GM04503 (cell line): Measurements from ENCODE around the gene HMOX1.
A peak's percentile ranks its signal among the peaks of the same experiment; 100 is the strongest.

Experiments
- DNase-seq: peaks from one replicate; pipeline ENCODE4 v3.0.0-alpha.2; 2012; ENCODE audit warnings: low read depth

Gene HMOX1, protein sequence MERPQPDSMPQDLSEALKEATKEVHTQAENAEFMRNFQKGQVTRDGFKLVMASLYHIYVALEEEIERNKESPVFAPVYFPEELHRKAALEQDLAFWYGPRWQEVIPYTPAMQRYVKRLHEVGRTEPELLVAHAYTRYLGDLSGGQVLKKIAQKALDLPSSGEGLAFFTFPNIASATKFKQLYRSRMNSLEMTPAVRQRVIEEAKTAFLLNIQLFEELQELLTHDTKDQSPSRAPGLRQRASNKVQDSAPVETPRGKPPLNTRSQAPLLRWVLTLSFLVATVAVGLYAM

DNA sequence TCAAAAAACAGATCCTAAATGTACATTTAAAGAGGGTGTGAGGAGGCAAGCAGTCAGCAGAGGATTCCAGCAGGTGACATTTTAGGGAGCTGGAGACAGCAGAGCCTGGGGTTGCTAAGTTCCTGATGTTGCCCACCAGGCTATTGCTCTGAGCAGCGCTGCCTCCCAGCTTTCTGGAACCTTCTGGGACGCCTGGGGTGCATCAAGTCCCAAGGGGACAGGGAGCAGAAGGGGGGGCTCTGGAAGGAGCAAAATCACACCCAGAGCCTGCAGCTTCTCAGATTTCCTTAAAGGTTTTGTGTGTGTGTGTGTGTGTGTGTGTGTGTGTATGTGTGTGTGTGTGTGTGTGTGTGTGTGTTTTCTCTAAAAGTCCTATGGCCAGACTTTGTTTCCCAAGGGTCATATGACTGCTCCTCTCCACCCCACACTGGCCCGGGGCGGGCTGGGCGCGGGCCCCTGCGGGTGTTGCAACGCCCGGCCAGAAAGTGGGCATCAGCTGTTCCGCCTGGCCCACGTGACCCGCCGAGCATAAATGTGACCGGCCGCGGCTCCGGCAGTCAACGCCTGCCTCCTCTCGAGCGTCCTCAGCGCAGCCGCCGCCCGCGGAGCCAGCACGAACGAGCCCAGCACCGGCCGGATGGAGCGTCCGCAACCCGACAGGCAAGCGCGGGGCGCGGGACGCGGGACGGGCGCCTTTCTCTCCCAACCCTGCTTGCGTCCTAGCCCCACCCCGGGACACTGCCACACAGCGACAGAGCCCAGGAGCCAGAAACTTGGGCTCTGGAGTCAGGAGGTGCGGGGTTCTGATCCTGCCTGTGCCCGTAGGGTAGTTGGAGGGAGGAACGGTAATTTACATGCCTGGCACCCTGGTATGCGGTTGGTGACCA, at the start of gene HMOX1:
TSS of gene HMOX1 (plus strand) at position 560 of the 887 bp plus-strand sequence. CDS start at position 638, 78 bp downstream.
- DNase-seq: peak; percentile 69

DNA sequence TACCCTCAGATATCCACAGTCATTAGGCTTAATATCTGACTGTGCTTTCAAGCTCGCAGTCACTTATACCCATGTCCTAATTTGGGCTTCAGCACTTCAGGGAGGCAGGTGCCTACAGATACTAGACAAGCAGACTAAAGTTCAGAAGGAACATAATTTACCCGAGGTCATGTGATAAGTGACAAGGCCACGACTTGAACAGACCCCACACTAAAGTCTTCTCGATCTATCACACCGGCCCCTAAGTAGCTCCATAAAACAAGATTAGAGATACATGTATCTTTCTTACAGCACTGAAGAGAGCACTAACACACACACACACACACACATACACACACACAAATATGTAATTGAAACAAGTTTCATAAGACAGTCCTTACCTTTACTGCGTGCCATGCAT, 48.6 kb upstream of the HMOX1 start:
- DNase-seq: no peak

DNA sequence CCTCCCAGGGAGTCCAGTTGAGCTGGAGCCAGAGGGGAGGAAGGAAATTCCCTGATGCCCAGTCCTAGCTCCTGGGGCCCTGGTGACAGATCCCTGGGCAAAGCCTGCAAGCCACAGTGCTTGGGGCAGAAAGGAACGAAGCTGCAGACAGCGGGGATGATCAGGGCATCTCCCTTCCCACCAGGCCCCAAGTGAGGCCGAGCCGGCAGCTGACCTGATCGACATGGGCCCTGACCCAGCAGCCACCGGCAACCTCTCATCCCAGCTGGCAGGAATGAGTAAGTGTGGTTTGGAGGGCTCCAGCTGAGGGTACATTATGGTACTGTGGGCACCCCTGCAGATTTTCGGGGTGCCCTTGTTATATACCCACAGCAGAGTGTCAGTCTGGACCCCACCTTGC, 47.7 kb upstream of the HMOX1 start:
- DNase-seq: no peak

DNA sequence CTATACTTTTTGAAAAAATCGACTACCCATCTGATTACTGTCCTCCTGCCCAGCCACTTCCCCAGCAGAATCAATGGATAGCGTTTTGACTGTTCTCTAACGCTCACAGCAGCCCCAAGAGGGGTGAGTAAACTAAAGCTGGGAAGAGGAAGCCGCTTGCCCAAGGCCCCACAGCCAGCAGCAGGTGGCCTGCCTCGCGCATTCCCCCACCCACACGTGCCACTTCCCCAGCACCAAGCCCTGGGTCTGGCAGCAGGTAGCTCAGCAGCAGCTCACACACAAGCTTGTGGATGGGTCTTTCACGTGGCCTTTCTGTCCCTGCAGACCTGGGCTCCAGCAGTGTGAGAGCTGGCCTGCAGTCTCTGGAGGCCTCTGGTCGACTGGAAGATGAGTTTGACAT, 46.9 kb upstream of the HMOX1 start:
- no peak for DNase-seq

DNA sequence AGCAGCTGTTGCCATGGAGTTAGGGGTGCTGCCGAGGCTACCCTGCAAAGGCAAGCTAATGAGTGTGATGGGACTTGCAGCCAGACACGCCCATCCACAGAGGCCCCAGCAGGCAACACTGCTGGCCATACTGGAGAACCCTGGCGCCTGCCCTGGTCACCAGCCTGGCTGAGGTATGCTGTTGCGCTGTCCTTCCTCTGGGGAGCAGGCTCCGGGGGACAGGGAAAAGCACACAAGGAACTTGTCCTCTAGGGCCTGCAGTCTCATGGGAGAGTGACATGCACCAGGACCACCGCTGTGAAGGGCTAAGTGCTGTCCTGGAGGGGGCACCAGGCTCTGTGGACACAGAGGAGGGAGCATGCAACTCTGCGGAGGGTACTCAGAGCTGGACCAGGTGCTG, 45.4 kb upstream of the HMOX1 start:
- DNase-seq: no peak

DNA sequence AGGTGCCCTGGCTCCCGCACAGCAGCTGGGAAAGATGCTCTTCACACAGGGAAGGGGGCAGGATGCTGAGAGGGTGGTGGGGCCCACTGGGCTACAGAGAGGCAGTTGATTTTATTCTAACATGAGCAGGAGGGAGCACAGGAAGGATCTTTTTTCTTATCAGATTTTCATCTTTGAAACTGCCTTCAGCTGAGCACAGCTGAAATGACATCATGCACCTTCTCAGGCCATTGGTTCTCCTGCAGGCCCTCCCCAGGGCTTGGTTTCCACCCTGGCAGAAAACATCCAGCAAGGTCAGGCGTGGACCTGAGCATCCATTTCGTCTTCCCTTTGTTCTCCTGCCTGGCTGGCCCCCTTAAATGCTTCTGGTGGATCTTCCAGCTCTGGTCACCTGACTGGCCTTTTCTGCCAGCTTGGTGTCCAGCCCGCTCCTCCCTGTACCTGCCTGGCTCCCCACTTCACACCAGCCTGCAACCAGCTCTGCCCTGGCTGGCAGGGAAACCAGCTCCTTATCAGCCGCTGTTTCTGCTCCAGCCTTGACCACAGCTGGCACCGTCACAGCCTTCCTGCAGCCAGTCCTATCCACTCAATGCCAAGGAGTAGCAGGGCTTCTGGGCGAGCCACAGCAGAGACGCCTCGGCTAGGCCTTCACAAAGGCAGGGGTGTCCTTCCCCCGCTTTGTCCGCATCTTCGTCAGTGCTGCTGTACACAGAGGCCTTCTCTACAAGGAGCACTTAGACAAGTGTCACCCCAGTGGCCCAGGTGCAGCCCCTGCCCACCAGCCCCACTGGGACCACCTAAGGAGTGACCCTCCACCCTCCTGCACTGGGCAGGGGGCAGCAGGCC, 44.7 kb upstream of the HMOX1 start:
- no peak for DNase-seq

DNA sequence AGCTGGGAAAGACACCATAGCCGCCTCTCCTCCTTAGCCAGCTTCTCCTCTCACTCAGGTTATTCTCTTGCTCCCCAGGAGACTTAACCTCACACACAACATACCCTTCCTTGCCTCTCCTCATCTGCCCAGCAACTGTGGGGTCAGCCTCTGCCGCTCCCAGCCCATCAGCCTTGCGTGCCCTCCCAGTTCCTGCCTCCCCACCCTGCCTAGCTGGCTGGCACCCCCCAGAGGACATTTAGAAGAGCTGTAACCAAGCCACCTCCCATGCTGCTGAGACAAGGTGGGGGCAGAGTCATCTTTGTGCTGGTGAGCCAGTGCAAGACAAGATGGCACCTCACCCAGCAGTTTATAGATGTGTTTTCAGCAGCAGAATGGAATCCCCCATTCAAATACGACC, 43.0 kb upstream of the HMOX1 start:
- DNase-seq: no peak

DNA sequence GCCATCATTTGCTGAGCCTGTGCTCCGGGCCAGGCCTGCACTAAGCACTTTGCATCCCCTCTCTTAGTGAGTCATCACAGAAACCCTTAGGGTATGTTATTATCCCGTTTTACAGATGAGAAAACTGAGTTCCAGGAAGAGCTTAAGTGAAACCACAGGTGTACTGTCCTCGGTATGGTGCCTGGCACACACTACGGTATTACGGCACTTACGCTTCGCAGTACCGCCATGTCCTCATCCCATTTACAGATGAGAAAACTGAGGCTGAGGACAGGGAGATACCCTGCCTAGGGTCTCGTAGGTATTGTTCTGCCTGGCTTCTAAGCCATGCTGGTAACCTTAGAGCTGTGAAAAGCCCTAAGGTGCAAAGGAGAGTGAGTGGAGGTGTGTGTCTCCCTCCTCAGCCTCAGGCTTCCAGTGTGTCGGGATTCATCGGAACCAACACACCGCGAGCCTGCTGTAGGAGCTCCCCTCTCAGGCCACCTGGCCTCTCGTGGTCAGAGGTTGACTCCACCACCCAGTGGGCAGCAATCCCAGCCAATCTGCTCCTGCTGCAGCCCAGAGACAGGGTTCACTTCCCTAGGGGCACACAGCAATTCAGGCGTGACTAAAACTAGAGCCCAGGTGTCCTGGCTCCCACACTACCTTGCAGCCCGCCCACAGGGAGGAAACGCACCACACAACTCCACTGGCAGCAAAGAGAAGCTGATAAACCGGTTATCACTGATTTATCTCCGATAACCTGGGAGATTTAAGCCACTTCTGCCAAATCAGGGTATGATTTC, 39.6 kb upstream of the HMOX1 start:
- DNase-seq: no peak

DNA sequence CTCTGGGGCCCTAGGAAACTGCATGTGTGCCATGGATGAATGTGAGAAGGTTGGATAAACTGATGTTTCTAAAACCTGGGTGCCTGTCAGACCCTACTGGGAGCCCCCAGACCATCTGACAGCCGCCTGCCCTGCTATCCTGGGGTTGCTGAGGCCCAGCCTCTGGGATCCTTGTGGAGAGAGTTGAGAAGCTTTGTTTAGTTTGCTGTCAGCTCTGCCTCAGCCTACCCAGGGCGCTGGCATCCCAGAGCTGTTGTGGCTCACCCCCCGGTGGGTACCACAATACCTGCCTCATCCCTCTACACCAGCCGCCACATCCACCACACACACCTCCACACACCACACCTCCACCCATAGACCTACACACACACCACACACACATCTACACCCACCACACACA, 38.5 kb upstream of the HMOX1 start:
- DNase-seq: no peak

DNA sequence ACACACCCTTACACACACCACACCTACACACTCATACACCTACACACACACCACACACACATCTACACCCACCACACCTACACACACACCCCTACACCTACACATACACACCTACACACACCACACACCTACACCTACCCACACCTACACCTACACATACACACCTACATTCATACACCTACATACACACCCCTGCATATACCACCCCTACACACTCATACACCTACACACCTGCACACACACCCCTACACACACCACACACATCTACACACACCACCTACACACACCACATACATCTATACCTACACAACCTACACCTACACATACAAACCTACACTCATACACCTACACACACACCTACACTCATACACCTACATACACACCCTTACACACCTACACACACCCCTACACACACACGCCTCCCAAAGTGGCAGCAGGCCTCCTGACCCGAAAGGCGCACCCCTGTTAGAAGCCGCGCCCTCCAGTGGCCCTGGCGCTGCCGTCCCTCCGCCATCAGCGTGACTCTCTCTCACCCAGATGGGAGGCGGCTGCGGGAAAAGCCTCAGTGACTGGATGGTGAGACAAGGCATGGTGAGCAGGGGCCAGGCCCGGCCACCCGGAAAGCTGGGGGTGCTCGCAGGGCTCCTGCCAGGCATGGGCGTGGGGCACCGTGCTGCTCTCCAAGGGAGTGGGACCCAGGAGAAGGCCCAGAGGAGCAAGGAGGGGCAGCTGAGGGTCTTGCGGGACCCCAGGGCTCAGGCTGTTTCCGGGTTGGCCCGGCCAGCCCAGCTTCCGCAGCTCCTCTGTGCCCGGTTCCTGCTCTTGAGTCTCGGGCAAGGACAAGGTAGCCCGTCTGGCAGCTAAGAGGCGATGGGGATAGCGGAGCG, 37.0 kb upstream of the HMOX1 start:
- DNase-seq: no peak

DNA sequence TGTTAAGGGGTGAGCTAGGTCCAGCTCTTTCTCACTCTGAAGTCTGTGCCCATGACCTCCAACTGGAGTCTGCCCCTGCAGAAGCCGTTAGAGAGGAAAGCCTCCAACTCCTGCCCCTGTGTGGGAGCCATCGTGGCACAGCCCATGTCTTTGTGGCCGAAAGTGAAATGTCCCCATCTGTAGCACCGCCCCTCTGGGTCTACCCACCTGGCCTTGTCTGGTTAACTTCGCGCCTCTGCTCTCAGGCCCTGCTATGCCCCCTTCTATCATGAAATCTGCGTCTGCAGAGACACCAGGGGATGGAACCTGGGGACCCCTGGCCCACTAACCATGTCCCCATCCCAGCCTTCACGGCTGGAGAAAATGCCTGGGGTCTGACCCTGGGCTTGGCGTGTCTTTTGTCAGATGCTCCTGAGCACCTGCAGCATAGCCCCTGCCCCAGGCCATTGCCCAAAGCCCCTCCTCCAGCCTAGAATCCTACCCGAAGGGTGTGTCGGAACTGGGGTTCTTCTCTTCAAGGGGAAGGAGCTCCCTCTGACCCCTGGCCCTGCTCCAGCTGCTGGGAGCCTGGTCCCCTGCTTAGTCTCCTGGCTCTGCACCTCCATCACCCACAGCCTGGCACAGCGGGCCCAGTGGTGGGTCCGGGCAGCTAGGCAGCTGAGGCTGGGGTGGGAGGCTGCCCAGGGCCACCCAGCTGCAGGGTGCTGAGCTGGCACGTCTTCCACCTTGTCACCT, 35.8 kb upstream of the HMOX1 start:
- DNase-seq: no peak

DNA sequence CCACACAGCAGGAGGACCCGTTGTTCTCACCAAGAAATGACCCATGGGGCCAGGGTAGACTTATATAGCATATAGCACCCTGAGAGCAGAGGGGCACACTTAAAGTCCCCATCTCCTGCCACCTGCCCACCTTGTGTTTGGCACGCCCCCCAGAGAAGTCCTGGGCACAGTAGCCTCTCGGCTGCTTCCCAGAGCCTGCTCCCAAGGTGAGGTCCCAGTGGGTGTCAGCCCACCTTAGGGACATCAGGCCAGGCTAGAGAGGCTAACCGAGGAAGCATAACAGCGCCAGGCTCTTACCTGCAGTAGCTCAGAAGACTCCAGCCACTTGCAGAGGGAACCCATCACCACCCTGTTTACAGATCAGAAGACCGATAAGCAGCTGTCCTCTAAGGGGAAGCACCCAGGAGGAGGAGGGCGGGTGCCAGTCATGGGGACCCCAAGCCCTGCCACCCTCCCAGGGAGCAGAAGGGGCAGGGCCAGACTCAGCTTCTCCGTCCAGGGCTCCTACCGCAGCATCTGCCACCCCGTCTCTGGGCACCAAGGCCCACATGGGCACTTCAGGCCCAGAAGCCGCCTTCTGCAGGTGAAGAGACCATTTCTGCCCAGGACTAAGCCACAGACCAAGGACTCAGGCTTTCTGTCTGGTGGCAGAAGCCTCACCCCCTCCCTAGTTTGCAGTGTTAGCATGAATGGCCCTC, 34.9 kb upstream of the HMOX1 start:
- no peak for DNase-seq

DNA sequence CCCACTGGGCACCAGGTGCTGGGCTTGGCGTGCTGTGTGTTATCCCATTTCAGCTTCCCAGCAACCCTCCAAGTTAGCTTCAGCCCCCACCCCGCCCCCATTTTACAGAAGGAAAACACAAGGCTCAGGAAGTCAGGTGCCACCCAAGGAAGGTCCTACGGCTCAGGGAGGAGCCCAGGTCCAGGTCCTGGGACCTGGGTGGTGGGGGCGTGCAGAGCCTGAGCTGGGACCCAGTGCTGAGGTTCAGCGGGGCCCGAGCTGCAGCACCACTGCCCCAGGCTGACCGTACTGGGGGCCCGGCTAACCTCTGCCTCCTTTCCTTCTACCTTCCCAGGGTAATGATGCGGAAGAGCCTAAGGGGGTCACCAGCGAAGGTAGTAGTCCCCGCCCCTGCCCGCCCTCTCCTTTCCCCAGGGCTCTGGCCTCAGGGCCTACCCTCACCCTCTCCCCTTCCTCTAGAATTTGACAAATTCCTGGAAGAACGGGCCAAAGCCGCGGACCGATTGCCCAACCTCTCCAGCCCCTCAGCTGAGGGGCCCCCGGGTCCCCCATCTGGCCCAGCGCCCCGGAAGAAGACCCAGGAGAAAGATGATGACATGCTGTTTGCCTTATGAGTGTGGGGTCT, 34.2 kb upstream of the HMOX1 start:
- DNase-seq: no peak

DNA sequence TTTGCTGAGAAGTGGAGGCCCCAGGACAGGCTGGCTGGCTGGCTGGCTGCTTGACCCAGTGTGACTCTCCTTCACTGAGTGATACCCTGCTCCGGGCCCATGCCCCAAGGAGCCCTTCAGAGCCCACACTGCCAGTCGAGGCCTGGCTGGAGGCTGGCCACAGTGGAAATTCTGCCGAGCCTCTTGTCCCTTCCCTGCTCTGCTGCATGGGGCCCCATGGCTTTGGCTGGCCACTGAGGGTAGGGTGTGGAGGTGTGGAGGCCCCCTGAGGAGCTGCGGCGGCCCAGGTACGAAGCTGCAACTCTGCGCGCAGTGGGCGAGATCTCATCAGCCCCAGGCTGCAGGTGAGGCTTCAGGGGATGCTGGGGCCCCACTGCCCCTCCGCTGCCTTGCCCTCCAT, 33.4 kb upstream of the HMOX1 start:
- no peak for DNase-seq

DNA sequence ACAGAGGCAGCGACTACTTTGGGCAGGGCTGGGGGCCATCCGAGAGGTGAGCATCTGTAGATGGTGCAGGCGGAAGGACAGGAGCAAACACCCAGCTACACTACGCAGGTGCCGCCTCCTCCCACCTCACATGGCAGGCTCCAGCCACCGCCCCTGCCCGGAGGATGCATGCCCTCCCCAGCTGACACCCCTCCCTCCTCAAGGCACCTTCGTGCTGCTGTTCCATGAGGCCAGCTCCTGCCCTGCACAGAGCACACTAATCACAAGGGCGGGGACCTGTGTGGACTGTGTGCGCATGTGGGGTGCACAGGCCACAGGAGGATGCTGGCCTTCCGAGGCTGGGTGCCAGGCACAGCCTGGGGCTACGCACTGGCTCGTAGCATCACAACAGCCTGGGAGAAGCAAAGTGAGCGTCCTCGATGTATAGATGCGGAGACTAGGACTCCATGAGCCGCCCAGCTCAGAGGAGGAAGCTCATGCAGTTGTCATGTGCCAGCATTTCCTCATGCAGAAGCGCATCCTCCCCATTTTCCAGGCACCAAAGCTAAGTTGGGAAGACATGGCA, 32.8 kb upstream of the HMOX1 start:
- no peak for DNase-seq

DNA sequence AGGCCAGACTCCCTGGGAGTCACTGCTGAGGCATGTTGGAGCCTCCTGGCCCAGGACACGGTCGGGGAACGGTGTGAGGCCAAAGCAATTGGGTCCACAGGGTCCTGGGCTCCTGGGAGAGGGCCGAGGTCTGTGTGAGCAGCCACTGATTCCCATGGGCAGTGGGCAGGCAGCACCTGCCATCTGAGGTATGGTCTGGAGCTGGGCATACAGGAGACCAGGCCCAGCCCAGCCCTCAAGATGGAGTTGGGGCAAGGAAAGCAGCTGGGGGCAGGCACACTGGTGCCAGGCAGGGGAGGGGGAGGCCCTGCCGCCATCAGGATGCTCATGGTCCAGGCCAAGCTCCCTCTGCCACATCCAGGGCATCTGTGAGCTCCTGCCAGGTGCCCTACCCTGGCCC, 32.2 kb upstream of the HMOX1 start:
- no peak for DNase-seq

DNA sequence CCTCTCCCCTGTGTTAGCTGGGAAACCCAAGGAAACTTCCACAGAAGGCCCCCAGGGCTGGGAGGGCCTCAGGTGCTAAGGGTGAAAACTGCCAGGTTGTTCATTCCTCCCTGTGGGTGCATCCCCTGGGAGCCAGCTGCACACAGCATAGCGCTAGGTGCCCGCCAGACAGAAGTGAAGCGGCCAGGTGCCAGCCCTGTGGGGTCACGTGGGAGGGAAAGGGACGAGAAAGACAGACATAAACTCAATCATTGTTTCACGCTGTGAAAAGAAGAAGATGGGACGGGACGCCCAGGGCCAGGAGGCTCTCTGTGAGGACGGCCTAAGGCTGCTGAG, 31.6 kb upstream of the HMOX1 start:
- DNase-seq: no peak

DNA sequence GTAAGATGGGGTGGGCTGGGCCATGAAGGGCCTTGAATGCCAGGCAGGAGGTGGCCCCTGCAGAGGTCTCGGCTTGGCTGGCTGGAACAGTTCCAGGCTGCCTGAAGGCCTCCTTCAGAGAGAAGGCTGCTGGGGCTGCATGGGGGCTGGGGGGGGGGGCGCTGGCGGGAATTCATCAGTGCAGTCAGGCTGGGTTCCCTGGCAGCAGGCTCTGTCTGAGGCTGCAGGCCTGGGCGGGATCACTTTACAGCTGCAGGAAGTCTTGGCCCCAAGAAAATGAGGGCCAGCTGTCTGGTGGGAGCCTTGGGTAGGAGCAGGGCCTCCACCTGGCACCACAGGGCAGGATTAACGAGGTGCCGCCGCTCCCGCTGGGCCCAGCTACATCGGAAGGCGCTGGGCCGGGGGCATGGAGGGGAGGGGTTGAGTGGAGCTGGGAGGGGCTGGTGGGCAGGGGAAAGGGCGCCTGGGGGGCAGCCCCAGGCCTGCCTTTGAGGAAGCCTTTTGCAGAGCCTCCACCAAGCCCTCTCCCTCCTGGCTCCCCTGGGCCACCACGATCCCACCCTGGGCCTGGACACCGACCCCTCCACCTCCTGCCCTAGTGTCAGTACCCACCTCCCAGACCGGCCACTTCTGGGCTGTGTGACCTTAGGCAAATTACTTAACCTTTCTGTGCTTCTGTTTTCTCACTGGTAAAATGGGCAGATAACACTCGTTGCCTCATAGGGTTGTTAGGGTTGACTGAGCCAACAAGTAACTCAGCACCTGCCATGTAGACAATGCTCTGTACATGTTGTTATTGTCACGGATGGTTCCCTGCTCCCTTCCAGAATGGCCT, 31.0 kb upstream of the HMOX1 start:
- DNase-seq: no peak
